Muscle layer of duodenum (tissue), 2 donors: Measurements from ENCODE around the gene YPEL2.

ENCODE experiments used
- H3K27ac ChIP-seq: one replicate; pipeline ENCODE4 v1.7.0; 2013; ENCODE audit warnings: mild to moderate bottlenecking, low read length
- H3K27me3 ChIP-seq: one replicate; pipeline ENCODE4 v1.7.0; 2013; ENCODE audit warnings: low read depth, mild to moderate bottlenecking, control low read depth, low read length
- H3K36me3 ChIP-seq, 2 donors: one replicate each; pipeline ENCODE4 v1.7.0; 2013; ENCODE audit warnings: low read length in 2 of 2, control low read depth in 1 of 2, mild to moderate bottlenecking in 1 of 2; ENCODE audit not compliant: insufficient read depth in 2 of 2, control insufficient read depth in 1 of 2
- H3K4me1 ChIP-seq, 2 donors: one replicate each; pipeline ENCODE4 v1.7.0; 2013; ENCODE audit warnings: low read length in 2 of 2, mild to moderate bottlenecking in 2 of 2, control low read depth in 1 of 2, moderate library complexity in 1 of 2; ENCODE audit not compliant: insufficient read depth in 2 of 2, control insufficient read depth in 1 of 2
- H3K4me3 ChIP-seq, 2 donors: one replicate each; pipeline ENCODE4 v1.7.0; 2013; ENCODE audit warnings: low read length in 2 of 2, low read depth in 1 of 2, mild to moderate bottlenecking in 1 of 2
- H3K9me3 ChIP-seq, 2 donors: one replicate each; pipeline ENCODE4 v1.7.0; 2013; ENCODE audit warnings: low read length in 2 of 2, control low read depth in 1 of 2, mild to moderate bottlenecking in 1 of 2; ENCODE audit not compliant: control insufficient read depth in 1 of 2
- donor health status: healthy.

The YPEL2 gene

GRCh38 chr17:59347975-59348391 lies 16.5 kb downstream of the YPEL2 start:
- Histone ChIP-seq H3K4me1 (peaks cover 0 to 20% of the 10 kb centered on the region in 2 donors), H3K9me3 (no peaks in the 10 kb centered on the region), H3K27ac (no peak overlapping the region), H3K27me3 (no peaks in the 10 kb centered on the region), H3K4me3 (no peak overlapping the region), H3K36me3 (no peaks in the 10 kb centered on the region)

GRCh38 chr17:59349178-59349577 lies 17.7 kb downstream of the YPEL2 start:
- H3K4me3 ChIP-seq: no peak overlapping the region
- H3K9me3 ChIP-seq: no peaks in the 10 kb centered on the region
- H3K4me1 ChIP-seq: peaks cover 0 to 31% of the 10 kb centered on the region in 2 donors
- H3K36me3 ChIP-seq: peaks cover 0 to 3% of the 10 kb centered on the region in 2 donors
- H3K27ac ChIP-seq: no peak overlapping the region
- H3K27me3 ChIP-seq: no peaks in the 10 kb centered on the region

GRCh38 chr17:59353106-59353854 lies 21.8 kb downstream of the YPEL2 start:
- Histone ChIP-seq H3K36me3 (peaks cover 6 to 11% of the 10 kb centered on the region in 2 donors), H3K4me3 (no peak overlapping the region), H3K27ac (no peak overlapping the region), H3K9me3 (no peaks in the 10 kb centered on the region), H3K4me1 (peaks cover 0 to 51% of the 10 kb centered on the region in 2 donors), H3K27me3 (no peaks in the 10 kb centered on the region)

- Histone ChIP-seq H3K4me1 (peaks cover 0 to 52% of the 10 kb centered on the region in 2 donors), H3K27ac (no peak overlapping the region)
These were observed 22.7 kb downstream of the YPEL2 start for GRCh38 chr17:59353936-59354755.

GRCh38 chr17:59355030-59355701 lies 23.7 kb downstream of the YPEL2 start:
- H3K4me1 ChIP-seq: peaks cover 0 to 52% of the 10 kb centered on the region in 2 donors
- H3K4me3 ChIP-seq: no peak overlapping the region
- H3K27ac ChIP-seq: no peak overlapping the region
- H3K9me3 ChIP-seq: no peaks in the 10 kb centered on the region
- no peaks in the 10 kb centered on the region for H3K27me3 ChIP-seq
- peaks cover 6 to 14% of the 10 kb centered on the region in 2 donors for H3K36me3 ChIP-seq

More at GRCh38 chr17:59353936-59354755, 22.7 kb downstream of the YPEL2 start:
- Histone ChIP-seq H3K36me3 (peaks cover 6 to 14% of the 10 kb centered on the region in 2 donors), H3K27me3 (no peaks in the 10 kb centered on the region), H3K9me3 (no peaks in the 10 kb centered on the region), H3K4me3 (no peak overlapping the region)

GRCh38 chr17:59355702-59356325 lies 24.4 kb downstream of the YPEL2 start:
- H3K27ac ChIP-seq: no peak overlapping the region
- peaks cover 0 to 48% of the 10 kb centered on the region in 2 donors for H3K4me1 ChIP-seq

GRCh38 chr17:59356543-59357218 lies 25.2 kb downstream of the YPEL2 start:
- no peaks in the 10 kb centered on the region for H3K27me3 ChIP-seq
- peak overlapping the region; percentile 68 for H3K27ac ChIP-seq
- peaks cover 0 to 53% of the 10 kb centered on the region in 2 donors for H3K4me1 ChIP-seq
- no peak overlapping the region for H3K4me3 ChIP-seq
- H3K36me3 ChIP-seq: peaks cover 6 to 14% of the 10 kb centered on the region in 2 donors
- no peaks in the 10 kb centered on the region for H3K9me3 ChIP-seq

More at GRCh38 chr17:59355702-59356325, 24.4 kb downstream of the YPEL2 start:
- Histone ChIP-seq H3K9me3 (no peaks in the 10 kb centered on the region), H3K27me3 (no peaks in the 10 kb centered on the region), H3K36me3 (peaks cover 6 to 14% of the 10 kb centered on the region in 2 donors), H3K4me3 (no peak overlapping the region)

GRCh38 chr17:59357219-59357697 lies 25.8 kb downstream of the YPEL2 start:
- no peaks in the 10 kb centered on the region for H3K27me3 ChIP-seq
- H3K27ac ChIP-seq: peak overlapping the region; percentile 79
- H3K9me3 ChIP-seq: no peaks in the 10 kb centered on the region
- H3K4me1 ChIP-seq: peaks cover 0 to 58% of the 10 kb centered on the region in 2 donors
- no peak overlapping the region for H3K4me3 ChIP-seq
- H3K36me3 ChIP-seq: peaks cover 6 to 14% of the 10 kb centered on the region in 2 donors

GRCh38 chr17:59357929-59358328 lies 26.5 kb downstream of the YPEL2 start:
- no peaks in the 10 kb centered on the region for H3K27me3 ChIP-seq
- no peaks in the 10 kb centered on the region for H3K9me3 ChIP-seq
- H3K4me1 ChIP-seq: peaks cover 0 to 65% of the 10 kb centered on the region in 2 donors
- H3K27ac ChIP-seq: peak overlapping the region; percentile 79
- peaks cover 6 to 14% of the 10 kb centered on the region in 2 donors for H3K36me3 ChIP-seq
- H3K4me3 ChIP-seq: no peak overlapping the region

- H3K4me3 ChIP-seq: no peak overlapping the region
- no peaks in the 10 kb centered on the region for H3K9me3 ChIP-seq
- H3K27ac ChIP-seq: no peak overlapping the region
- peaks cover 16 to 57% of the 10 kb centered on the region in 2 donors for H3K4me1 ChIP-seq
- H3K36me3 ChIP-seq: peaks cover 0 to 11% of the 10 kb centered on the region in 2 donors
- no peaks in the 10 kb centered on the region for H3K27me3 ChIP-seq
These were observed 29.9 kb downstream of the YPEL2 start for GRCh38 chr17:59361386-59361785.
